NCI-H510A (cell line): Measurements from ENCODE around the gene ACY1.
"Not testable (repeated sequence)": the region's sequence is repeated elsewhere in the genome, so short reads cannot be mapped to it uniquely, and the experiment has no call there.

Experiments
- DNase-seq: peaks from one replicate; lab custom pipeline; 2025; lab: John Stamatoyannopoulos, UW

ACY1 gene

DNA sequence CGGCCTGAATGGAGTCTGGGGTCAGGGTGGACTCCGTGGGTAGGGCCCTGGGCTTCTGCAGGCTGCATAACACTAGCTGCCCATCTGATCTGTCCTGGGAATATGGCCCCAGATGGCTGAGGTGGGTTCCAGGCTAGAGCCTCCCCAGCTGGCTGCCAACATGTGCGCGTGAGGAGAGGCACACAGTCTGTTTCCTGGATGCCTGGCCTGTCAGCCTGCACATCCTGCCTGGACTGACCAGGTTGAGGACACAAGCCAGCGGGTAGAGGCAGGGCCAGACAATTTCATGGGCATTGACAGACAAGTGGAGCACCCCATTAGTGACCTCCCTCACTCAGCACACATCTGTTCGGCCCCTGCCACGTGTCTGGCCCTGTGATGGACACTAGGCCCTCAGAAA is 42.1 kb downstream of the ACY1 start:
- no peak for DNase-seq

DNA sequence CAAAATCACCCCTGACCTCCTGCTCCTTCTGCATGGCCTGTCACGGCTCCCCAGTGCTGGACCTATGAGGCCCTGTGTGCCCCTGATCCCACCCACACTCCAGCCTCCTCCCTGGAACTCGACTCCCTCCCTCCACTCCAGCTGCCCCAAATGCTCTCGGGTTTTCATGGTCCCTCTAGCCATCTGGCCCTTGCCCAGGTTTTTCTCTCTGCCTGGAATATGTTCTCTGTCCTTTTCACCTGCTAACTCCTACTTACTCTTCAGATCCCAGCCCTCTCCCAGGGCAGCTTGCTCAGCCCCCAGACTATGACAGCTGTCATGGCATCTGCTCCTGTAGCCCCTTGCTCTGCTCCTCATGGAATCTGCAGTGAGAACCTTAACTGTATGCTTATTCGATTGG is 42.7 kb downstream of the ACY1 start:
- DNase-seq, result no peak

DNA sequence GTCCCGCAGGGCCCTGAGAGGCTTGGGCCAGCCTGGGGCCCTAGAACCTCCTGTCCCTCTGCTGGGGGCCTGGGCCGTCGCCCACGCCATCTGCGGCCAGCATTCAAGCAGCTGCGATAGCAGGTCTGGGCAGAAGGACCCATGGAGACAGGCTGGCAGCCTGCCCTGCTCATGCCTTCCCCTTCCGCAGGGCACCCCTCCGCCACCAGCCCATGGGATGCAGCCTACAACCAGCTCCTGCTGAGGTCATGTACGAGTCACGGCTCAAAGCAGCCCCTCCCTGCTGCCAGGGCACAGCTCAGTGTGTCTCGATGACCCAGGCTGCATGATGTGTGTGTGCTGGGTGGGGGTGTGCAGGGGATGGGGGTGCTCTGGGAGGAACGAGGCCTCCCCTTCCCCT is 45.2 kb downstream of the ACY1 start:
- DNase-seq, result no peak

DNA sequence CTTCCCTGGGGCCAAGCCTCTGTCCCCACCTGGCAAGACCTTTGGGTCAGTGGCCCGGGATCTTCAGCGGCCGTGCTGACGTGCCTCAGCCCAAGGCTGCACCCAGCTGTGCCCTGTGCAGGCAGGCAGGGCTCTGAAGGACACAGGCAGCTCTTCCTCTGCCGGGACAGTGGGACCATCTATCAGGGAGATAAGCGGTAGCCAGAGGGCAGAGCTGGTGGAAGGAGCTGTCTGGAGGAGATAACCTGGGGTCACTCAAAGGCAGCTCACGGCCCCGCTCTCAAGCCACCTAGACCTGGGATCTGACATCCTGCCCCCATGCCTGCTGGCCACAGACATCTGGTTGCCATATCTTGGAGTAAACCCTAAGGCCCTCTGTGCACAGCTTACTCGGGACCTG is 45.7 kb downstream of the ACY1 start:
- no peak for DNase-seq

DNA sequence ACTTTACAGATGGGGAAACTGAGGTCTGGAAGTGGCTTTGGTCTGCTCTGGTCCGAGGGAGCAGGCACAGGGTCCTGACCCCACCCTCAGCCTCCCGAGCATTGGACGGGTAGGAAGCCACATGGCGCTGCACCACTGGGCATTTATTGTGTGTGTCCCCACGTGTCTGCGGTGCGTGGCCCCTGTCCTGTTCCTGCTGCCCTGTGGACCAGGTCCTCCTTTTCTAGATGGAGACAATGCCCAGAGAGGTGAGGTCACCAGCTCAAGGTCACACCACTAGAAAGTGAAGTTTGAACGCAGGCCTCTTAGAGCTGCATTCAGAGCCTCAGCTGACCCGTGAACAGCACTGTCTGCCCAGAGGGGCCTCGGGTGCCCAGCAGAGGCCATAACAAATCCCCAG is 46.2 kb downstream of the ACY1 start:
- DNase-seq, result no peak

DNA sequence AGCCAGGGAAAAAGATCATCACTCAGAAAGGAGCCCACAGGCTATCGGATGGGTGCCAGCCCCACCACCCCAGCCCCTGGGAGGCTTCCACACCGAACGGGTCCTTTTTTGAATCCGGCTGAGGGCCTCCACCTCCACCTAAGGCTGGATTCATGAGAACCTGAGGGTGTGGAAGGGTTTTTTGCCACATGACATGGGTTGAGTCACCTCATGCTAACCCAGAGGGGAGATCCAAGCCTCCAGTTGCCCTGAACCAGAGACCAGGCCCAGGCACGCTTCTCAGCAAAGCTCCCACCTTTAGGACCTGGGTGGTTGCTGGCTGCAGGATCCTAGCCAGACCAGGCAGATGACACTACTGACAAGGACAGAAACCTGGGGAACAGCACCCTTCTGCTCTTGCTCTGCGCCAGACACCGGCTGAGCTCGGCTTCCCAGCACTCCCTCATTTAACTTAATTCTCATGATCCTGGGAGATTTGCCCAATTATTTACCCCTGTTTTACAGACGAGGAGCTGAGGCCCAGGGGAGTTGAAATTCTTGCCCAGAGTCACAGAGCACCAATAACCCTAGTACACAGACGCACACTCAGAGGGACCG is 47.5 kb downstream of the ACY1 start:
- no peak for DNase-seq

DNA sequence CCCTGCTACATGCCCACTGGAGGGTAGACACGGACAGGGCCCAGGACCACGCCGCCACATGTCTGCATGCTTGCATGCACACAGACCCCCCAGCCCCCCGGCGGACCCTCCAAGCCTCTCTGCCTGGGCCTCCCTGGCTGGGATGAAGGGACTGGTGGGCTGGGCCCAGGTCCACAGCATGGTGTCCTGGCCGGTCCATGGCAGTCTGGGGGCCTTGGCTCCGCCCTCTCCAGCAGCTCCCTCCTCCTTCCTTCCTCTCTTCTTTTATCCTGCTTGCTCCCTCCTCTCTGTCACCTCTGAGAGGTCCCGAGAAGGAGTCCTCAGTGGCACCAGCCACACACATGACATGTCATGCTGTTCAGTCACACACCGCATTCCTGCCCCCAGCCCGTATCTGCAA is 48.6 kb downstream of the ACY1 start:
- DNase-seq, result no peak

DNA sequence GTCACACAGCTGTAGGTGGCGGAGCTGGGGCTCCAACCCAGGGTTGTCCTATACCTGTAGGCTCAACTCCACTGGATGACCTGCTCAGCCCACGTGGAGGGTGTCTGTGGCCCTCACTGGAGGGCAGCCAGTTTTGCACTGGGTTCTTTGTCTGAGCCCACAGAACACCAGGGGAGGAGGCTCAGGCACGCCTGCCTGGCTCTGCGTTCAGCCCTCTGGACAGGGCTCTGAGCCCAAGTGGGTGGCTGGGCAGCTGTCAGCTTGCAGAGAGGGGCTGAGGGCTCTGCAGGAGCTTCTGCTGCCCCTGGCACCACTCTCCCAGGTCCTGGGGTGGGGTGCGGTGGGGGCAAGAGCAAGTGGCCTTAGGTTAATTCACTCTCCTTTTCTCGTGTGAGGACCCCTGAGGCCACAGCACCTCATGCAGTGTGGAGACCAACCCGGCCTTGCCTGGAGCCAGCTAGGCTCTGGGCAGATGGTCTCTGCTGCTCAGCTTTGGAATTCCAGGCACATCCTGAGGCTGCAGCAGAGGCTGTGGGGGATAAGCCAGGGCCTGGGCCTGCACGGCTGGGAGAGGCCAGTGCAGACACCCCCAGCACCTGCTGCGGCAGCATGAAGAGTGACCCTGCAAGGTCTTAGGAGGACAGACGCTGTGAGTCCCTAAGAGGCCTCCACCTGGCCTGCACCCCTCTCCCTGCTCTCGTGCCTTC is 49.5 kb downstream of the ACY1 start:
- DNase-seq, result no peak

DNA sequence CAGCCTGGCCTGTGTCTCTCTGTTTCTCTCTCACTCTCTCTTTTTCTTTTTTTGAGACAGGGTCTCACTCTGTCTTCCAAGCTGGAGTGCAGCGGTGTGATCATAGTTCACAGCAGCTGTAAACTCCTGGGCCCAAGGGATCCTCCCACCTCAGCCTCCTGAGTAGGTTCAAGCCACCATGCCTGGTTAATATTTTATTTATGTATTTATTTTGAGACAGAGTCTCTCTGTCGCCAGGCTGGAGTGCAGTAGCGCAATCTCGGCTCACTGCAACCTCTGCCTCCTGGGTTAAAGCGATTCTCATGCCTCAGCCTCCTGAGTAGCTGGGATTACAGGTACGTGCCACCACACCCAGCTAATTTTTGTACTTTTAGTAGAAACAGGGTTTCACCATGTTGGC is 50.4 kb downstream of the ACY1 start:
- not testable (repeated sequence) for DNase-seq

DNA sequence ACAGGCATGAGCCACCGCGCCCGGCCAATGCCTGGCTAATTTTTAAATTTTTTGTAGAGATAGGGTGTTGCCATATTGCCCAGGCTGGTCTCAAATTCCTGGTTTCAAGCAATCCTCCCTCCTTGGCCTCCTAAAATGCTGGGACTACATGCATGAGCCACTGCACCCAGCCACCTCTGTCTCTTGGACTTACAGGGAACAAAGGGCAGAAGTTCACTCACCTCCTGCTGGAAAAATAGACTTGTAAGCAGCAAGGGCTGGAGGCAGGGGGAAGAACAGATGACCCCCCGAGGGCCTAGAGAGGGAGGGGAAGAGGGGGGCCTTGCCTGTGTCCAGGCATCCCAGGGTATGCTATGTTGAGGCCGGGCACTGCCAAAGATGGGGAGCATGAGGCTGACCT is 50.9 kb downstream of the ACY1 start:
- DNase-seq, result no peak

DNA sequence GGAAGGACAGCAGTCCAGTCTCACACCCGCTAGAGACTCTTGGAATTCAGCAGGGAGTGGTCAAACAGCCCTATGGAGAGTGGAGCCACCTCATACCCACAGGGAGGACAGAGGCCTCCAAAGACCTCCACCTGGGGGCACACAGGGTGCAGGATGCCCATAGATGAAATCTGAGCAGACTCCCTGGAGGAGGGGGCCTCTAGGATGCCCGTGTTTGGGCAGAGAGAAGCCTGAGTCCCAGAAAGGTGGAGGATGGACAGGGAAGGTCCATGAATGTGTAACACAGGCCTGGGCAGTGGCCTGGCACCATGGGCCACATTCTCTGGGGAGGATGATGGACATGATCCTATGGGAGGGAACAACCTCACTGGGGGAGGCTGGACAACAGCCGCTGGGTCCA is 51.3 kb downstream of the ACY1 start:
- DNase-seq, result no peak

DNA sequence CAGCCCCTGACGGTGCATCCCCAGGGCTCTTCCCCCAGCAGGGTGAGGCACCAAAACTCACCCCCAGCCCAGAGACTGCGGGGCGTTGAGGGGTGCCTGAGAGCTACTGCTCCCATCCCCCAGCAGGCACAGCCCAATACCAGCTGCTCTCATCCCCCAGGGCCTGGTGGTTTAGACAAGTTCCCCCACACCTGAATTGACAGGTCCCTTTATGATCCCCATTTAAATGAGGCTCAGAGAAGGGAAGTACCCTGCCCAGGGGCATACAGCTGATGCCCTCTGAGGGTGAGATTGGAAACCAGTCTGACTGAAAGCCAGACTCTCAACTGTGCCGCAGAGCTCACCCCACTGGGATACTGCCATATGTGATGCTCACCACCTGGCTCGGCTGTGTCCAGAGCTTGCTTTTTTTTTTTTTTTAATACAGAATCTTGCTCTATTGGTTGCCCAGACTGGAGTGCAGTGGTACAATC is 52.9 kb downstream of the ACY1 start:
- no peak for DNase-seq

DNA sequence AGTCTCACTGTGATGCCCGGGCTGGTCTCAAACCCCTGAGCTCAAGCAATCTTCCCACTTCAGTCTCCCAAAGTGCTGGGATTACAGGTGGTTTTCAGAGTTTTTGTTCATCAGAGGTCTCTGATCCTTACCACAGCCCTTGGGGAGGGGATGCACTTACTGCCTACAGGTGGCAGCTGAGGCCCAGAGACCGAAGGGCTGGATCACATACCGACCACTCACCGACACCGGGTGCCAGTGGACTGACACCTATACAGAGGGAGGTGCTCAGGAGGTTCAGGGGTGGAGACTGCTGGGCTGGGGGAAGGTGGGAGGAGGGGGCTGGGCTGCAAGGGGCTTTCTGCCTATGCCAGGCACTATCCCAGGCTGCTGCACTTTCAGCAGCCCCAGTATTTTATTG is 53.5 kb downstream of the ACY1 start:
- no peak for DNase-seq

DNA sequence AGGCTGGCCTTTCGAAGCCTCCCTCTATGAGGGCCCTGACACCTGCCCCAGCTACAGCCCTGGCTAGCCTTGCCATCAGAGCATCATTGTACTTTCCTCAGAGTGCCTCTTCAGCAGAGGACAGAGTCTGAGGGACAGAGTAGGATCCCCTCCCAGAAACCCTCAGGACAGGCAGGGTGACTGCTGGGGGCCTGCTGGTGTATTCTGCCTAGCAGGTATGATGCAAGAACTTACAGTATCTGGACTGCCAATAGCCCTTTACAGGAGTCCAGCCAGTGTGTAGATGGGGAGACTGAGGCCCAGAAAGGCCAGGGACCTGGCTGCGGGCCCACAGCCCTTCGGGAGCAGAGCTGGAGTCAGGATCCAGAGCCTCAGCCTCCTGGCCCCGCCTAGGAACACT is 54.0 kb downstream of the ACY1 start:
- no peak for DNase-seq

DNA sequence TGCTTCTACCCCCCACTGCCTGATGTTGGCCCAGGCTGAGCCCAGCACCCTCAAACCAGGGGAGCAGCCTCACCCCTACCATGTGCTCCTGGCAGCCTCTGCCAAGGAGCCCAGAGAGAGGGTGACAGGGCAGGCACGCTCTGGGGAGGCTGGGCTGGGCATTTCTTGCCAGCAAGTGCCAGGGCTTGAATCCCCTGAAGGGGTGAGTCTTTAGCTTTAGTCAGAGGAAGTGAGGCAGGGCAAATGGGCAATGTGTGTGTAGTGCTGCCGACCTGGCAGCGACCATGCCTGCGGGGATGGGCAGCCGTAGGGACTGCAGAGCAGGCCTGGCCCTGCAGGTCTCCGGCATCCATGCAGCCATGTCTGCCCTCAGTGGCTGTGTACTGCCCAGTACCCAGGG is 54.9 kb downstream of the ACY1 start:
- DNase-seq, result no peak
